K562 (cell line): ENCODE measurements around the gene AMFR. TPM values are rescaled to one million over a fixed set of nuclear protein-coding genes. Genes with fewer than 3 reads are reported as not detected.

Source experiments
- ATF7 ChIP-seq: fragments of 450-650 bp; IDR thresholded peaks from 2 replicates; pipeline ENCODE4 v1.7.1; 2014; ENCODE audit warnings: mild to moderate bottlenecking, moderate library complexity
- BCOR ChIP-seq: fragments of 450-650 bp; IDR thresholded peaks from 2 replicates; pipeline ENCODE4 v1.6.1; 2016
- CEBPG ChIP-seq, 3 experiments: fragments of 200-800 bp in 1 of 3; sonication (Bioruptor generic) in 1 of 3; sonication (generic) in 1 of 3; formaldehyde crosslinking in 1 of 3; IDR thresholded peaks in 2 of 3; conservative IDR thresholded peaks in 1 of 3; 2 replicates each; pipeline versions ENCODE4 v1.6.1 to v1.8.0; 2016 to 2022; ENCODE audit warnings: missing compliant biosample characterization in 2 of 3, missing genetic modification characterization in 2 of 3, mild to moderate bottlenecking in 1 of 3, missing genetic modification reagents in 1 of 3
- EP400 ChIP-seq: fragments of 450-650 bp; IDR thresholded peaks from 2 replicates; pipeline ENCODE4 v1.6.1; 2017; ENCODE audit warnings: antibody characterized with exemption, mild to moderate bottlenecking, moderate library complexity
- TAF15 ChIP-seq: fragments of 200-400 bp; formaldehyde crosslinking; IDR thresholded peaks from 2 replicates; pipeline ENCODE4 v1.6.1; 2017; ENCODE audit warnings: mild to moderate bottlenecking, low read depth, low read length, moderate library complexity
- ZNF24 ChIP-seq: fragments of 450-650 bp; IDR thresholded peaks from 2 replicates; pipeline ENCODE4 v1.6.1; 2016
- ZNF274 ChIP-seq: IDR thresholded peaks from 2 replicates; pipeline ENCODE4 v1.6.1; 2011; ENCODE audit warnings: low read depth, mild to moderate bottlenecking, low read length, moderate library complexity, borderline replicate concordance
- ZNF592 ChIP-seq: fragments of 450-650 bp; IDR thresholded peaks from 2 replicates; pipeline ENCODE4 v1.6.1; 2017; ENCODE audit warnings: antibody characterized with exemption, mild to moderate bottlenecking
- polyA plus RNA-seq, 8 experiments: library from polyadenylated mRNA; depleted of rRNA in 4 of 8; stranded (reverse) in 5 of 8; unstranded in 3 of 8; fragments of >200 nt; fragmentation: Nextera tagmentation in 2 of 8; fragmentation: Illumina TruSeq in 1 of 8; extraction: Ambion mirVana in 2 of 8; extraction: Trizol in 1 of 8; gene quantifications; 2 replicates each; pipeline versions ENCODE4 v1.2.1 to v1.2.3, GENCODE V29; 2011 to 2014; ENCODE audit warnings: inconsistent platforms in 1 of 8, missing spikeins in 1 of 8
- total RNA-seq, 7 experiments: library from RNA; depleted of rRNA in 6 of 7; stranded (reverse); fragments of >200 nt in 6 of 7; fragmentation: Illumina TruSeq in 2 of 7; extraction: Trizol in 2 of 7; gene quantifications; 2 replicates each; pipeline versions ENCODE4 v1.2.1 to v1.2.3, GENCODE V29; 2011 to 2021; ENCODE audit warnings: low replicate concordance in 1 of 7
- TF ChIP-seq, protein P1 (sequence below): sonication (generic); formaldehyde crosslinking; IDR thresholded peaks from 2 replicates; pipeline ENCODE4 v1.8.1; 2023; ENCODE audit warnings: mild to moderate bottlenecking, missing genetic modification reagents, moderate library complexity

Gene AMFR
- total and polyA plus RNA-seq, 9 of the 15 experiments (the other 6 are each of a cell fraction or from before 2014, with no cell fraction given) = 15.6 to 113 (median 58.4) TPM

DNA sequence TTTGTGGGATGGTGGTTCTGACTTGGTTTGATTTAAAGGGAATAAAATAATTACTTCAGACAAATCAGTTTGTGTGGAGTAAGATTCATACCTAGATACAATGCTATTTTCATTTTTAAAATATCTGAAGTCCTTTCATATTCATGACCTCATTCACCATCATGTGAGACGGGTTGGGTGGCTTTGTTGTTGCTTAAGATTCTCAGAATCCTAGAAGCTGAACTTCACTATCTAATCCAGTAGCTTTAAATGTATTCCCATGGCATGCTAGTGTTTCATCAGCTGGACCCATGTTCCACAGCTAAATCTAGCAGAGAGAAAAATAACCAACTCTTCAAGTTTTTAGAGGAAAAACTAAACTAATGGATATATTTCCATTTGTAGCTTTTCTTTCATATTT lies 2.7 kb upstream of the AMFR start (continued):
- TF ChIP-seq ZNF592 (no peak), CEBPG (CRISPR knock-in tag; IDR thresholded peaks at IDR 0.05) (no peak), CEBPG (tag; conservative IDR thresholded peaks at IDR 0.05 in 1 of 2, IDR thresholded peaks at IDR 0.05 in 1 of 2) (peak; percentile 13 to 43; a peak in 3 of 4 replicates), ZNF274 (no peak), ATF7 (no peak), TAF15 (no peak), EP400 (no peak), ZNF24 (no peak), BCOR (no peak)
- TF ChIP-seq, protein P1, sequence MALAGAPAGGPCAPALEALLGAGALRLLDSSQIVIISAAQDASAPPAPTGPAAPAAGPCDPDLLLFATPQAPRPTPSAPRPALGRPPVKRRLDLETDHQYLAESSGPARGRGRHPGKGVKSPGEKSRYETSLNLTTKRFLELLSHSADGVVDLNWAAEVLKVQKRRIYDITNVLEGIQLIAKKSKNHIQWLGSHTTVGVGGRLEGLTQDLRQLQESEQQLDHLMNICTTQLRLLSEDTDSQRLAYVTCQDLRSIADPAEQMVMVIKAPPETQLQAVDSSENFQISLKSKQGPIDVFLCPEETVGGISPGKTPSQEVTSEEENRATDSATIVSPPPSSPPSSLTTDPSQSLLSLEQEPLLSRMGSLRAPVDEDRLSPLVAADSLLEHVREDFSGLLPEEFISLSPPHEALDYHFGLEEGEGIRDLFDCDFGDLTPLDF (CRISPR knock-in tag) = no peak
